T-helper 17 cell (primary cell): ENCODE measurements around the gene SLC31A2. TPM values are rescaled to one million over a fixed set of nuclear protein-coding genes. Genes with fewer than 3 reads are reported as not detected.
"Not testable (repeated sequence)": the region's sequence is repeated elsewhere in the genome, so short reads cannot be mapped to it uniquely, and the experiment has no call there.

Source experiments
- ATAC-seq: fragments of 150-1000 bp; cut with Tn5 transposase; 2 replicates; pipeline ENCODE4 v1.10.0; 2021; ENCODE audit warnings: mild to moderate bottlenecking, moderate library complexity
- DNase-seq, 3 donors: peaks; one replicate each; pipeline versions ENCODE4 v3.0.0 to v3.0.0-alpha.2; 2020 to 2021
- H3K9me3 ChIP-seq: one replicate; pipeline ENCODE4 v1.7.0; 2013; ENCODE audit warnings: low read length, mild to moderate bottlenecking; ENCODE audit not compliant: control insufficient read depth, poor library complexity, severe bottlenecking
- H3K27ac Mint-ChIP-seq: one replicate; pipeline ENCODE4 v1.8.0; 2022; ENCODE audit warnings: mild to moderate bottlenecking, moderate library complexity, mixed read lengths
- H3K27me3 Mint-ChIP-seq: one replicate; pipeline ENCODE4 v1.8.0; 2022; ENCODE audit warnings: mixed read lengths
- H3K36me3 Mint-ChIP-seq: one replicate; pipeline ENCODE4 v1.8.0; 2022; ENCODE audit warnings: low read depth, mixed read lengths
- H3K4me1 Mint-ChIP-seq: one replicate; pipeline ENCODE4 v1.8.0; 2022; ENCODE audit warnings: mild to moderate bottlenecking, mixed read lengths
- H3K4me3 Mint-ChIP-seq: one replicate; pipeline ENCODE4 v1.8.0; 2022; ENCODE audit warnings: mild to moderate bottlenecking, moderate library complexity, mixed read lengths
- total RNA-seq, 4 donors: library from RNA in 2 of 4; stranded (reverse) in 2 of 4; gene quantifications; one replicate each; pipeline ENCODE4 v1.2.3 and lab custom pipeline; 2022 to 2026

Gene SLC31A2
- total RNA-seq, 2 donors from 2014 or later = 6.6 to 12.8 TPM

- no peak for ATAC-seq
- H3K4me1 Mint-ChIP-seq = no peaks in the 10 kb centered on the region
- H3K9me3 ChIP-seq = no peaks in the 10 kb centered on the region
- H3K36me3 Mint-ChIP-seq = no peaks in the 10 kb centered on the region
- no peak for DNase-seq
- H3K4me3 Mint-ChIP-seq = no peak overlapping the region
- peaks cover 29% of the 10 kb centered on the region for H3K27me3 Mint-ChIP-seq
- H3K27ac Mint-ChIP-seq = no peak overlapping the region
Observed at GRCh38 chr9:113139225-113139829, 11.5 kb upstream of the SLC31A2 start.

- Mint-ChIP-seq H3K4me1 (no peaks in the 10 kb centered on the region), H3K36me3 (peaks cover 4% of the 10 kb centered on the region), H3K27me3 (peaks cover 35% of the 10 kb centered on the region), H3K27ac (no peak overlapping the region), H3K4me3 (no peak overlapping the region)
- H3K9me3 ChIP-seq = no peaks in the 10 kb centered on the region
- DNase-seq = no peak
- ATAC-seq = no peak
Observed at GRCh38 chr9:113139953-113140352, 10.9 kb upstream of the SLC31A2 start.

GRCh38 chr9:113140896-113141295, 9.9 kb upstream of the SLC31A2 start:
- peaks cover 40% of the 10 kb centered on the region for H3K27me3 Mint-ChIP-seq

GRCh38 chr9:113143432-113144227, 7.2 kb upstream of the SLC31A2 start:
- Mint-ChIP-seq H3K27ac (no peak overlapping the region), H3K4me3 (no peak overlapping the region), H3K27me3 (peaks cover 35% of the 10 kb centered on the region), H3K4me1 (no peaks in the 10 kb centered on the region), H3K36me3 (peaks cover 4% of the 10 kb centered on the region)
- ATAC-seq (no peak), DNase-seq (no peak)
- no peaks in the 10 kb centered on the region for H3K9me3 ChIP-seq

More at GRCh38 chr9:113140896-113141295, 9.9 kb upstream of the SLC31A2 start:
- not testable (repeated sequence) for H3K9me3 ChIP-seq, H3K4me1 Mint-ChIP-seq, H3K27ac Mint-ChIP-seq, DNase-seq, ATAC-seq, H3K36me3 Mint-ChIP-seq, H3K4me3 Mint-ChIP-seq

GRCh38 chr9:113148372-113148705, 2.5 kb upstream of the SLC31A2 start:
- no peaks in the 10 kb centered on the region for H3K9me3 ChIP-seq
- H3K27me3 Mint-ChIP-seq = peaks cover 21% of the 10 kb centered on the region
- no peak for ATAC-seq
- H3K4me1 Mint-ChIP-seq = peaks cover 13% of the 10 kb centered on the region
- H3K27ac Mint-ChIP-seq = no peak overlapping the region
- H3K36me3 Mint-ChIP-seq = peaks cover 4% of the 10 kb centered on the region
- H3K4me3 Mint-ChIP-seq = no peak overlapping the region
- no peak for DNase-seq

GRCh38 chr9:113148781-113149510, 1.9 kb upstream of the SLC31A2 start:
- Mint-ChIP-seq H3K4me3 (no peak overlapping the region), H3K4me1 (peaks cover 13% of the 10 kb centered on the region), H3K36me3 (peaks cover 4% of the 10 kb centered on the region), H3K27me3 (peaks cover 21% of the 10 kb centered on the region), H3K27ac (no peak overlapping the region)
- ATAC-seq (no peak), DNase-seq (no peak)
- no peaks in the 10 kb centered on the region for H3K9me3 ChIP-seq

- DNase-seq, H3K36me3 Mint-ChIP-seq, ATAC-seq, H3K27ac Mint-ChIP-seq, H3K9me3 ChIP-seq: not testable (repeated sequence)
- Mint-ChIP-seq H3K4me1 (peaks cover 13% of the 10 kb centered on the region), H3K4me3 (peak overlapping the region; percentile 33), H3K27me3 (peaks cover 18% of the 10 kb centered on the region)
Observed at GRCh38 chr9:113149561-113149960, 1.2 kb upstream of the SLC31A2 start.

- H3K27me3 Mint-ChIP-seq = no peaks in the 10 kb centered on the region
- no peaks in the 10 kb centered on the region for H3K36me3 Mint-ChIP-seq
- H3K9me3 ChIP-seq = no peaks in the 10 kb centered on the region
- ATAC-seq (no peak), DNase-seq (no peak)
- H3K4me3 Mint-ChIP-seq = peak overlapping the region; percentile 86
- H3K4me1 Mint-ChIP-seq = peaks cover 28% of the 10 kb centered on the region
- H3K27ac Mint-ChIP-seq = peak overlapping the region; percentile 93
Observed at GRCh38 chr9:113151696-113152630, 1.2 kb downstream of the SLC31A2 start.

- Mint-ChIP-seq H3K27me3 (no peaks in the 10 kb centered on the region), H3K27ac (no peak overlapping the region), H3K4me3 (peak overlapping the region; percentile 86), H3K4me1 (peaks cover 30% of the 10 kb centered on the region), H3K36me3 (no peaks in the 10 kb centered on the region)
- H3K9me3 ChIP-seq = no peaks in the 10 kb centered on the region
- ATAC-seq (no peak), DNase-seq (no peak)
Observed at GRCh38 chr9:113152699-113153098, 1.9 kb downstream of the SLC31A2 start.

GRCh38 chr9:113153599-113153998, 2.8 kb downstream of the SLC31A2 start:
- no peak for ATAC-seq
- Mint-ChIP-seq H3K27ac (no peak overlapping the region), H3K27me3 (no peaks in the 10 kb centered on the region), H3K4me3 (no peak overlapping the region), H3K36me3 (no peaks in the 10 kb centered on the region), H3K4me1 (peaks cover 30% of the 10 kb centered on the region)
- DNase-seq = no peak
- no peaks in the 10 kb centered on the region for H3K9me3 ChIP-seq

- no peaks in the 10 kb centered on the region for H3K9me3 ChIP-seq
- no peaks in the 10 kb centered on the region for H3K27me3 Mint-ChIP-seq
- ATAC-seq (no peak), DNase-seq (no peak)
- no peaks in the 10 kb centered on the region for H3K36me3 Mint-ChIP-seq
- peak overlapping the region; percentile 88 for H3K27ac Mint-ChIP-seq
- peaks cover 32% of the 10 kb centered on the region for H3K4me1 Mint-ChIP-seq
- no peak overlapping the region for H3K4me3 Mint-ChIP-seq
Observed at GRCh38 chr9:113154471-113154870, 3.7 kb downstream of the SLC31A2 start.

- H3K9me3 ChIP-seq = no peaks in the 10 kb centered on the region
- H3K27me3 Mint-ChIP-seq = no peaks in the 10 kb centered on the region
- DNase-seq = no peak
- H3K4me1 Mint-ChIP-seq = peaks cover 32% of the 10 kb centered on the region
- no peaks in the 10 kb centered on the region for H3K36me3 Mint-ChIP-seq
- peak overlapping the region; percentile 88 for H3K27ac Mint-ChIP-seq
- ATAC-seq = no peak
- no peak overlapping the region for H3K4me3 Mint-ChIP-seq
Observed at GRCh38 chr9:113154946-113155345, 4.1 kb downstream of the SLC31A2 start.
